ENCODE results near the gene ATP5PF.
"Not testable (repeated sequence)": the region's sequence is repeated elsewhere in the genome, so short reads cannot be mapped to it uniquely, and the experiment has no call there.

The ATP5PF gene

GRCh38 chr21:25734904-25735645 is at the start of gene ATP5PF, which contains the start of gene GABPA:
ATP5PF (minus strand) TSS chr21:25734904; CDS start chr21:25729794, 5,110 bp downstream.
GABPA (plus strand) TSS chr21:25734972; CDS start chr21:25741599, 6,627 bp downstream.
- Histone ChIP-seq H3K27me3 (ENCODE audit: control insufficient read depth, insufficient read depth, low read length) (no peaks in the 10 kb centered on the region), H3K36me3 (ENCODE audit: control insufficient read depth, insufficient read depth, low read length) (no peaks in the 10 kb centered on the region), H3K9me3 (ENCODE audit: control insufficient read depth, insufficient read depth, low read length) (no peaks in the 10 kb centered on the region), H3K9ac (ENCODE audit: low read depth, low read length) (peak within 1 kb of the TSS; percentile 99), H3K4me1 (ENCODE audit: control insufficient read depth, insufficient read depth, low read length) (no peaks in the 10 kb centered on the region), H3K4me3 (ENCODE audit: low read depth, low read length) (peak within 1 kb of the TSS; percentile 99)

- not testable (repeated sequence) for H3K9me3 ChIP-seq (ENCODE audit: control insufficient read depth, insufficient read depth, low read length); H3K27me3 ChIP-seq (ENCODE audit: control insufficient read depth, insufficient read depth, low read length); H3K9ac ChIP-seq (ENCODE audit: low read depth, low read length); H3K4me3 ChIP-seq (ENCODE audit: low read depth, low read length); H3K4me1 ChIP-seq (ENCODE audit: control insufficient read depth, insufficient read depth, low read length); H3K36me3 ChIP-seq (ENCODE audit: control insufficient read depth, insufficient read depth, low read length)
Observed at GRCh38 chr21:25778126-25778875, 43.6 kb upstream of the ATP5PF start.

- H3K9ac ChIP-seq (ENCODE audit: low read depth, low read length) = no peak overlapping the region
- no peaks in the 10 kb centered on the region for H3K9me3 ChIP-seq (ENCODE audit: control insufficient read depth, insufficient read depth, low read length)
- no peaks in the 10 kb centered on the region for H3K27me3 ChIP-seq (ENCODE audit: control insufficient read depth, insufficient read depth, low read length)
Observed at GRCh38 chr21:25776440-25776839, 41.7 kb upstream of the ATP5PF start.

GRCh38 chr21:25772686-25773085 is 38.0 kb upstream of the ATP5PF start:
- no peak overlapping the region for H3K4me3 ChIP-seq (ENCODE audit: low read depth, low read length)
- no peaks in the 10 kb centered on the region for H3K27me3 ChIP-seq (ENCODE audit: control insufficient read depth, insufficient read depth, low read length)
- no peak overlapping the region for H3K9ac ChIP-seq (ENCODE audit: low read depth, low read length)
- H3K36me3 ChIP-seq (ENCODE audit: control insufficient read depth, insufficient read depth, low read length) = no peaks in the 10 kb centered on the region
- H3K4me1 ChIP-seq (ENCODE audit: control insufficient read depth, insufficient read depth, low read length) = no peaks in the 10 kb centered on the region
- H3K9me3 ChIP-seq (ENCODE audit: control insufficient read depth, insufficient read depth, low read length) = no peaks in the 10 kb centered on the region

More at GRCh38 chr21:25776440-25776839, 41.7 kb upstream of the ATP5PF start:
- Histone ChIP-seq H3K4me3 (ENCODE audit: low read depth, low read length) (no peak overlapping the region), H3K4me1 (ENCODE audit: control insufficient read depth, insufficient read depth, low read length) (no peaks in the 10 kb centered on the region), H3K36me3 (ENCODE audit: control insufficient read depth, insufficient read depth, low read length) (no peaks in the 10 kb centered on the region)

- Histone ChIP-seq H3K36me3 (ENCODE audit: control insufficient read depth, insufficient read depth, low read length) (no peaks in the 10 kb centered on the region), H3K27me3 (ENCODE audit: control insufficient read depth, insufficient read depth, low read length) (no peaks in the 10 kb centered on the region), H3K9ac (ENCODE audit: low read depth, low read length) (no peak overlapping the region), H3K4me3 (ENCODE audit: low read depth, low read length) (no peak overlapping the region), H3K4me1 (ENCODE audit: control insufficient read depth, insufficient read depth, low read length) (no peaks in the 10 kb centered on the region), H3K9me3 (ENCODE audit: control insufficient read depth, insufficient read depth, low read length) (no peaks in the 10 kb centered on the region)
Observed at GRCh38 chr21:25767921-25768320, 33.2 kb upstream of the ATP5PF start.

GRCh38 chr21:25764065-25764464 is 29.4 kb upstream of the ATP5PF start:
- Histone ChIP-seq H3K4me3 (ENCODE audit: low read depth, low read length) (no peak overlapping the region), H3K36me3 (ENCODE audit: control insufficient read depth, insufficient read depth, low read length) (no peaks in the 10 kb centered on the region), H3K27me3 (ENCODE audit: control insufficient read depth, insufficient read depth, low read length) (no peaks in the 10 kb centered on the region), H3K9ac (ENCODE audit: low read depth, low read length) (no peak overlapping the region), H3K4me1 (ENCODE audit: control insufficient read depth, insufficient read depth, low read length) (no peaks in the 10 kb centered on the region), H3K9me3 (ENCODE audit: control insufficient read depth, insufficient read depth, low read length) (no peaks in the 10 kb centered on the region)

- Histone ChIP-seq H3K9ac (ENCODE audit: low read depth, low read length) (no peak overlapping the region), H3K36me3 (ENCODE audit: control insufficient read depth, insufficient read depth, low read length) (no peaks in the 10 kb centered on the region), H3K9me3 (ENCODE audit: control insufficient read depth, insufficient read depth, low read length) (no peaks in the 10 kb centered on the region)
Observed at GRCh38 chr21:25760677-25761076, 26.0 kb upstream of the ATP5PF start.

GRCh38 chr21:25760061-25760460 is 25.4 kb upstream of the ATP5PF start:
- Histone ChIP-seq H3K27me3 (ENCODE audit: control insufficient read depth, insufficient read depth, low read length) (no peaks in the 10 kb centered on the region), H3K4me1 (ENCODE audit: control insufficient read depth, insufficient read depth, low read length) (no peaks in the 10 kb centered on the region), H3K36me3 (ENCODE audit: control insufficient read depth, insufficient read depth, low read length) (no peaks in the 10 kb centered on the region), H3K4me3 (ENCODE audit: low read depth, low read length) (no peak overlapping the region), H3K9me3 (ENCODE audit: control insufficient read depth, insufficient read depth, low read length) (no peaks in the 10 kb centered on the region), H3K9ac (ENCODE audit: low read depth, low read length) (no peak overlapping the region)

More at GRCh38 chr21:25760677-25761076, 26.0 kb upstream of the ATP5PF start:
- H3K4me1 ChIP-seq (ENCODE audit: control insufficient read depth, insufficient read depth, low read length) = no peaks in the 10 kb centered on the region
- H3K27me3 ChIP-seq (ENCODE audit: control insufficient read depth, insufficient read depth, low read length) = no peaks in the 10 kb centered on the region
- no peak overlapping the region for H3K4me3 ChIP-seq (ENCODE audit: low read depth, low read length)

GRCh38 chr21:25759573-25759972 is 24.9 kb upstream of the ATP5PF start:
- no peaks in the 10 kb centered on the region for H3K36me3 ChIP-seq (ENCODE audit: control insufficient read depth, insufficient read depth, low read length)
- H3K9ac ChIP-seq (ENCODE audit: low read depth, low read length) = no peak overlapping the region
- no peaks in the 10 kb centered on the region for H3K27me3 ChIP-seq (ENCODE audit: control insufficient read depth, insufficient read depth, low read length)

GRCh38 chr21:25757531-25757930 is 22.8 kb upstream of the ATP5PF start:
- Histone ChIP-seq H3K9me3 (ENCODE audit: control insufficient read depth, insufficient read depth, low read length) (no peaks in the 10 kb centered on the region), H3K4me3 (ENCODE audit: low read depth, low read length) (no peak overlapping the region), H3K27me3 (ENCODE audit: control insufficient read depth, insufficient read depth, low read length) (no peaks in the 10 kb centered on the region), H3K36me3 (ENCODE audit: control insufficient read depth, insufficient read depth, low read length) (no peaks in the 10 kb centered on the region), H3K9ac (ENCODE audit: low read depth, low read length) (no peak overlapping the region), H3K4me1 (ENCODE audit: control insufficient read depth, insufficient read depth, low read length) (no peaks in the 10 kb centered on the region)

More at GRCh38 chr21:25759573-25759972, 24.9 kb upstream of the ATP5PF start:
- no peak overlapping the region for H3K4me3 ChIP-seq (ENCODE audit: low read depth, low read length)
- no peaks in the 10 kb centered on the region for H3K9me3 ChIP-seq (ENCODE audit: control insufficient read depth, insufficient read depth, low read length)
- no peaks in the 10 kb centered on the region for H3K4me1 ChIP-seq (ENCODE audit: control insufficient read depth, insufficient read depth, low read length)

- no peak overlapping the region for H3K4me3 ChIP-seq (ENCODE audit: low read depth, low read length)
- H3K9me3 ChIP-seq (ENCODE audit: control insufficient read depth, insufficient read depth, low read length) = no peaks in the 10 kb centered on the region
- H3K36me3 ChIP-seq (ENCODE audit: control insufficient read depth, insufficient read depth, low read length) = no peaks in the 10 kb centered on the region
- H3K4me1 ChIP-seq (ENCODE audit: control insufficient read depth, insufficient read depth, low read length) = no peaks in the 10 kb centered on the region
- H3K9ac ChIP-seq (ENCODE audit: low read depth, low read length) = no peak overlapping the region
- no peaks in the 10 kb centered on the region for H3K27me3 ChIP-seq (ENCODE audit: control insufficient read depth, insufficient read depth, low read length)
Observed at GRCh38 chr21:25756190-25756932, 21.7 kb upstream of the ATP5PF start.

Data from iPS-15b (cell line).